HG03103 (cell line): ENCODE results near the gene USP2.

Source experiments
- ATAC-seq: cut with Tn5 transposase; IDR thresholded peaks from one replicate; pipeline ENCODE4 v1.9.1; 2021; ENCODE audit warnings: low read depth; ENCODE audit not compliant: unreplicated experiment

Gene USP2

DNA sequence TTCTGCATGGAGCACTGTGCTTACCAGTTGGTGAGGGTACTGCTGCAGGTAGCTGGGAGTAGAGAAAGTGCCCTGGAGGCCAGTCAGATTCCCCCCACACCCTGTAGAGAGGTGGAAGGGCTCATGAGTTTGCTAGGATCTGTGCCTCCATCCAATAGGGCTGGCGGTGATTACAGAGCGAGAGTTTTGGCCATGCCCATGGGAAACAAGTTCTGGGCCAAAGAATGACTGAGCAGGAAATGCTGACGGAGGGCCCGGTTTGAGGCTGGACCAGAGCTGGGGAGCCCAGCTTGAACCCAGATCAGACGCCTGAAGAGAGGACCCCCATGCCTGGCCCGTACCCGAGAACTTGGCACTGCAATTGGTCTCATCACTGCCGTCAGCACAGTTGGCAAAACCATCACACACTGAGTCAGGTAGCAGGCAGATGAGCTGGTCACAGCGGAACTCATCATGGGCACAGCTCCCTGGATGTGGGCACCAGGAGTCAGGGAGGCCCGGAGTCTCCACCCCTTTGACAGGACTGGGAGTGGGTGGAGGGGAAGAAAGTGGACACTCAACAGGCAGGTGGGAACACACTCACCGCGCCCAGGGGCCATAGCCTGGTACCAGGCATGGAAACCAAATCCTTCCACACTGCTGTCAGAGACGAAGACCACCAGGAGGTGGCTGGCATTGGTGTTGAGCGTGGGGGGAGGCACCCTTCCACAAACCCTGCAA lies 37.0 kb downstream of the USP2 start:
- no peak for ATAC-seq

DNA sequence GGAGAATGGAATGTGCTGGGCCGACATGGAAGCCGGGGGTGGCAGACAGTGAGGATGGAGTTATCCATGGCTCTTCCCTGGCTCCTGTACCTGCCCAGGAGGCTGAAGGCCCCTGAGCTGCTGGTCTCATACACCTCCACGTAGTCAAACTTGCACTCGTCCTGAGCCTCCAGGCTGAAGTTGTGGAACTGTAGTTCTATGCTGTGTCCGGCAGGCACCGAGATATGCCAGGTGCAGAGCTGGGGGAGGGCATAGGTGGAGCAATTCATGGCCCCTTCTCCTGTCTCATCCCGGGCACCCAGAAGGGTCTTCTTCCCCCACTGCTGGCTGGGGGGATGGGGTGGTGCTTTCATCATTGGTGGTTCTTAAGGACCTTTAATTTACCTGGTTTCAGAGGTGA lies 37.8 kb downstream of the USP2 start:
- no peak for ATAC-seq

- ATAC-seq, result no peak
Observed at GRCh38 chr11:119342362-119343130, 38.9 kb downstream of the USP2 start.

DNA sequence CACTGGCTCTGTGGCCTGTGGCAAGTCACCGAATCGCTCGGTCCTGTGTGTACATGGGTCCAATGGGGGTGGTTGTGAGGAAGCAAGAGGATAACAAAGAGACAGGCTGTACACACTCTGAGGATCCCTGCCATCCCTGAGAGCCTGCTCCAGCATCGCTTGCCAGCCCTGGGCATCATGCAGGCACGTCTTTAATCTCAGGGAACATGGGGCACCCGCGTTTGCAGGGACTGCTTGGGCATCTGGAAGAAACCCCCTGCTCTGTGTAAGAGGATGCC lies 39.5 kb downstream of the USP2 start:
- no peak for ATAC-seq

GRCh38 chr11:119341222-119342022 lies 40.1 kb downstream of the USP2 start:
- ATAC-seq, result no peak

GRCh38 chr11:119340335-119341221 lies 40.9 kb downstream of the USP2 start, which contains the start of gene C1QTNF5:
C1QTNF5 (minus strand) TSS chr11:119340883; CDS start chr11:119340397, 486 bp downstream.
- no peak for ATAC-seq

- no peak for ATAC-seq
Observed at GRCh38 chr11:119339589-119340334, 41.7 kb downstream of the USP2 start.

GRCh38 chr11:119338965-119339588 lies 42.4 kb downstream of the USP2 start:
- ATAC-seq, result no peak

GRCh38 chr11:119338318-119338890 lies 43.1 kb downstream of the USP2 start:
- no peak for ATAC-seq

DNA sequence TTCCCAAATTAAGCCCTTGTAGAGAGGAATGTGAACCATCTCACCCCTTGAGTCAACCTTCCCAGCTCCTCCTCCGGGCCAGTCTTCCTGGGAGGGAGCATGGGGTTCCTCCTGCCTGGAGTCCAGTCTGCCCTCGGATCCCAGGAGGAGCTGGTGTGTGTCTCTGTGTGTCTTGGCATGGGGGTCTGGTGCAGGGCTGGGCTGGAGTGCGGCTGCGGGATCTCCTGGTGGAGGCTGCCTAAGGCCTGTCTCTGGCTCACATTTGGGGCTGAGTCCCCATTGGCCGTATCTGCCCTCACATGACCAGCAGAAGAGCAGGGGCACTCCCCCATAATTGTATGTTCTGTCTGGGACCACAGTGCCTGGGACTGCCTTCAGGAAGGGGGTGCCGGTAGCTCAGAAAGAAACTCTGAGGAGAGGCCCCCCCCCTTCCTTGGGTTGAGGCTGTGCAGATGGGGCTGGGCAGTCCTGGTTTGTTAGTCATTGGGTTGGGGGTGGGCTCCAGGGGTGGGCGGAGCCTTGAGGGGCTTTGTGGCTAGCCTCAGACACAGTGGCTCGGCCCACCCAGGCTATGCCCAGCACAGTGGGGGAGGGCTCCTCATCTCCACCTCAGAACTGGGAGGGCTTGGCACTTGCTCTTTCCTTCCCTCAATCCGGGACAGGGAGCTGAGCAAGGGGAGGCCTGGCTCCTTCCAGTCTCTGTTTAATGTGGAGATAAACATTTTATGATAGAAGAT lies 43.7 kb downstream of the USP2 start:
- ATAC-seq, result no peak

DNA sequence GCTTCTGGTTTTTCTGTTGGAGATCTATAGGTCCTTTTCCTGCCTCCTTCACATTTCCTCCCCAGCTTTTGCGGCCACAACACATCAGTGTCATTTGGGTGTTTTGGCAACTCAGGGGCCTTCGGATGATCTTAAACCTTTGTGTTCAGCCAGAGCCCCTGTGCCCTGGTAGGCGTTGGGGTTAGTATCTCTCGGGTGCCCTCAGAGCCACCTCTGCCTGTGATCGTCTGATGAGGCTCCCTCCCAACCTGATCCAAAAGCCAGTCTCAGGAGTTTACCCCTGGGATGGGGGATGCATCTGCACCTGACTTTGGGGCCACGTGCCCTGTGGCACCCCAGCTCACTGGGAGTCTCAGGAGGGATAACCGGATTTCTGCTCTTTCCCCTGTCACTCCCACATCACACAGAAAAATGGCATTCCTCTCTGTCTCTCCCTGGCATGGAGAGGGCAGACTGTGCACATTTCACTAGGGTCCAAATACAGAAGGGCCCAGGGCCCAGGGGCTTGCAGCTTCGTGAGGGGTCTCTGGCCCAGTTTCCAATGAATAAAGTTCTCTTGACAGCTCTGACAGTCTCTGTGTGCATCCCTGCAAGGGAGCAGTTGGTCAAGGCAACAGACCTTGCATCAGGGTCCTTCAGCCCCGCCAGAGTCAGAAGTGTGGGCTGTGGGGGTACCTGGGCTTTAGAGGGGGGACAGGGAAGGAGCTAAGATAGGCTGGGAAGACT lies 44.6 kb downstream of the USP2 start:
- no peak for ATAC-seq

DNA sequence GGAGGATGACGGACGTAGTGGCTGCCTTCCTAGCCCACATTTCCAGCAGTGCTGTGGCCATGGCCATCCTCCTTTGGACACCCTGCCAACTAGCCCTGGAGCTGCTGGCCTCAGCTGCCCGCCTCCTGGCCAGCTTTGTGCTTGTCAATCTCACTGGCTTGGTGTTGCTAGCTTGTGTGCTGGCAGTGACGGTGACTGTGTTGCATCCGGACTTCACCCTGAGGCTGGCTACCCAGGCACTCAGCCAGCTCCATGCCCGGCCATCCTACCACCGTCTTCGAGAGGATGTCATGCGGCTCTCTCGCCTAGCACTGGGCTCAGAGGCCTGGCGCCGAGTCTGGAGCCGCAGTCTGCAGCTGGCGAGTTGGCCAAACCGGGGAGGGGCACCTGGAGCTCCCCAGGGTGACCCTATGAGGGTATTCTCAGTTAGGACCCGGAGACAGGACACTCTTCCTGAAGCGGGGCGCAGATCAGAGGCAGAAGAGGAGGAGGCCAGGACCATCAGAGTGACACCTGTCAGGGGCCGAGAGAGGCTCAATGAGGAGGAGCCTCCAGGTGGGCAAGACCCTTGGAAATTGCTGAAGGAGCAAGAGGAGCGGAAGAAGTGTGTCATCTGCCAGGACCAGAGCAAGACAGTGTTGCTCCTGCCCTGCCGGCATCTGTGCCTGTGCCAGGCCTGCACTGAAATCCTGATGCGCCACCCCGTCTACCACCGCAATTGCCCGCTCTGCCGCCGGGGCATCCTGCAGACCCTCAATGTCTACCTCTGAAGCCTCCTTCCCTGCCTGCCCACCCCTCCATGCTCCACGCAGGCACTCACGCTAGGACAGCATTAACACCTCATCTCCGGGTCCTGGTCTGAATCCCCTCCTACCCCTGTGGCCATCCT lies 45.6 kb downstream of the USP2 start:
- ATAC-seq, result no peak

- no peak for ATAC-seq
Observed at GRCh38 chr11:119335091-119335654, 46.3 kb downstream of the USP2 start.

GRCh38 chr11:119334174-119334930 lies 47.1 kb downstream of the USP2 start, which contains the start of gene RNF26:
RNF26 (plus strand) TSS chr11:119334527; CDS start chr11:119335123, 596 bp downstream.
- peak; percentile 91 for ATAC-seq

DNA sequence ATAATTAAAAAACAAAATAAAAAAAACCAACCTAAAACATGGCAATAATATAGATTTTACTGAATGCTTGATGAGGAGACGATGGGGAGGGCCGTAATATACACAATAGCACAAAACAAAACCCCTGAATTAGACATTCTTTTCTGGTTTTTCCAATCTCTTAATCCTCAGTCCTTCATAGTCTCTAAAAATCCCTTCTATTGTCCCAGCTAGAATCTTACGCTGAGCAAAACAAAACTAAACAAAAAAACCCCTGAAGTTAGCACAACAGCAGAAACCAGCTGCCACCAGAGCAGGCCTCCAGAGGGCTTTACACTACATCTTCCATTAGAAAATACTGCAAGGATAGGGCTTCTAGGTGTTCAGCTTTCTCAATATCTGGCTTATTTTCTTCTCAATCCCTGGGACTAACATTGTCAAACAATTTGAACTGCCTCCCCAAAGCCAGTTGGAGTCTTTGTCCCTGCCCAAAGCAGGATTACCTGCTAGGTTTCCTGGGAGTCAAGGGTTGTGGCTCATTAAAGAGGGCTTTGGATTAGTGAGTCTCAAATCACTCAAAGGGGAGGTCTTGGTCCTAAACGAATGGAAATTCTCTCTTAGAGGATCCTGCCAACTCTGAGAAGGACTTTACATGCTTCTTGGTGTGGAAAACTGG lies 49.3 kb downstream of the USP2 start:
- ATAC-seq, result no peak
